ENCODE measurements around the gene RASA2. TPM values are rescaled to one million over a fixed set of nuclear protein-coding genes. Genes with fewer than 3 reads are reported as not detected.

RASA2 gene
- total RNA-seq, 4 donors from 2014 or later = 22.3 to 43.7 (median 33.6) TPM

DNA sequence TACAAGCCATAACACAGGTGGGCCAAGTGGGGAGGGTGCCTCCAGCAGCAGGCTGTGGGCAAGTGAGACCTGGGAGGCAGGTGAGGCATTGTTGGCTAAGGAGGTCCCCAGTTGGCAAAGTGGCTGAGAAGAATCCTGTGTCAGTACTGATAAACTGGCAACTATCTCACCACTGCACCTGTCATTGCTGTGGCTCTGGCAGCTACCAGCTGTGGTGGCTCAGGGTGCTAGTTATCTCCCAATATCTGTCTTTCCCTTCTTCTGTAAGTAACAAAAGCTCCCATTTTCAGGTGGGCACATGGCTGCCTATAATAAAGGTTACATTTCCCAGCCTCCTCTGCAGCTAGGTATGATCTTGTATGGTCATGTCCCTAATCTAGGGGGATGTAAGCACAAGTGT lies 170.7 kb downstream of the RASA2 start:
- TF ChIP-seq, protein P1, sequence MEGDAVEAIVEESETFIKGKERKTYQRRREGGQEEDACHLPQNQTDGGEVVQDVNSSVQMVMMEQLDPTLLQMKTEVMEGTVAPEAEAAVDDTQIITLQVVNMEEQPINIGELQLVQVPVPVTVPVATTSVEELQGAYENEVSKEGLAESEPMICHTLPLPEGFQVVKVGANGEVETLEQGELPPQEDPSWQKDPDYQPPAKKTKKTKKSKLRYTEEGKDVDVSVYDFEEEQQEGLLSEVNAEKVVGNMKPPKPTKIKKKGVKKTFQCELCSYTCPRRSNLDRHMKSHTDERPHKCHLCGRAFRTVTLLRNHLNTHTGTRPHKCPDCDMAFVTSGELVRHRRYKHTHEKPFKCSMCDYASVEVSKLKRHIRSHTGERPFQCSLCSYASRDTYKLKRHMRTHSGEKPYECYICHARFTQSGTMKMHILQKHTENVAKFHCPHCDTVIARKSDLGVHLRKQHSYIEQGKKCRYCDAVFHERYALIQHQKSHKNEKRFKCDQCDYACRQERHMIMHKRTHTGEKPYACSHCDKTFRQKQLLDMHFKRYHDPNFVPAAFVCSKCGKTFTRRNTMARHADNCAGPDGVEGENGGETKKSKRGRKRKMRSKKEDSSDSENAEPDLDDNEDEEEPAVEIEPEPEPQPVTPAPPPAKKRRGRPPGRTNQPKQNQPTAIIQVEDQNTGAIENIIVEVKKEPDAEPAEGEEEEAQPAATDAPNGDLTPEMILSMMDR (IDR thresholded peaks at IDR 0.05) = no peak
- no peak for TF ChIP-seq POLR2A (IDR thresholded peaks at IDR 0.05)
- Histone ChIP-seq H3K4me1 (peaks cover 0 to 13% (median 3%) of the 10 kb centered on the region in 4 donors), H3K27me3 (peaks cover 0 to 12% of the 10 kb centered on the region in 2 donors), H3K27ac (no peak overlapping the region), H3K4me3 (no peak overlapping the region), H3K9me3 (no peaks in the 10 kb centered on the region), H3K36me3 (no peaks in the 10 kb centered on the region)
- no peak for DNase-seq

DNA sequence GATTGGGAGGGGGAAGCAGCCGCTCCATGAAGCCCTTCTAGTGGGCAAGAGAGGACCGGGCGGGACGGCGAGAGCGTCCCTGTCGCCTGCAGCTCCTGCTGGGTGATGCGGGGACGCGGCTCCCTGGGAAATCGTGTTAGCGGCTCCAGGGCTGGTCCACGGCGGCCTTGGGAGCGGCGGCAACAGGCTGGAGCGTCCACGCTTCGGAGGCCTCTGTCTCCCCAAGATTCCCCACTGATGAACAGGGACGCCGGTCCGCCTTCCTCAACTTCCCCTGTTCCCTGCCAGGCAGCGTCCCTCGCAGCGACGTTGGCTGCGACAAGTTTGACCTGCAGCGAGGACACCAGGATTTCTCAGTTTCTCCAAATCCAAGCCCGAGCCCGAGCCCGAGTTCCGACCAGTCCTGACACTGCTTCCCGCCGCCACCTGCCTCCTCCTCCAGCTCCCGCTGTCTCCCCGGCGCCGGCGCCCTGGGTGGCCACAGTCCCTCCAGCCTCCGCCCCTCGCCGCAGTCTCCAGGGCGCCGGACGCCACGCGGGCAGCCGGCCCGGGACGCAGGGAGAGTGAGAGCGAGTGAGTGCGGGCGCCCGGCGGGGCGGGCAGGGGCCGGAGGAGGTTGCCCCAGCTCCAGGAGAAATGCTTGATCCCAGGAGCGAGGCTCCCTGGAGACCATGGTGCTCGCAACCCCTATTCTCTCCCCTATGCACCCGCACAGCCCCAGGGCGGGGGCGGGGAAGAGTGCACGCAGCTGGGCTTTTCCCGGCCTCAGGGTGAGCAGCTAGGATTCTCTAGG lies 173.2 kb downstream of the RASA2 start:
- peaks cover 0 to 12% of the 10 kb centered on the region in 2 donors for H3K27me3 ChIP-seq
- DNase-seq = peak in 2 of 3 donors; percentile 57 to 62
- H3K4me3 ChIP-seq = peak overlapping the region; percentile 12 to 58 (median 41)
- H3K27ac ChIP-seq = peak overlapping the region in 2 of 4 donors; percentile 5 to 22
- no peaks in the 10 kb centered on the region for H3K36me3 ChIP-seq
- TF ChIP-seq POLR2A (IDR thresholded peaks at IDR 0.05) = no peak
- TF ChIP-seq, protein P1 (IDR thresholded peaks at IDR 0.05) = no peak
- no peaks in the 10 kb centered on the region for H3K9me3 ChIP-seq
- H3K4me1 ChIP-seq = peaks cover 0 to 13% (median 3%) of the 10 kb centered on the region in 4 donors

DNA sequence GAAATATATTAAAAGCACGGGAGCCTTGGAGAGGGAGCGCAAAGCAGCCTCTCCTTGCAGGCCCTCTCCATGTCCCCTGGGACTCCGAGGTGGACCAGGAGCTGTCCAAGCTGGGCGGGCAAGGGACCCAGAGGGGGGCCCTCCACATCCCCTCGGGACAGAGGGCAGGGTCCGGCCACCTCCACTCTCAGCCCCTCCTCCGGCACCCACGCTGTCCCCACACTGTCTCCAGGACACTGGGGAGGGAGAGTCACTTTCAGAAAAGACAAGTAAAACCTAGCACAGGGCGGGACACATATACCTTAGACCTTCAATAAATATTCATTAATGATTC lies 173.8 kb downstream of the RASA2 start:
- H3K36me3 ChIP-seq = no peaks in the 10 kb centered on the region
- H3K27me3 ChIP-seq = peaks cover 0 to 12% of the 10 kb centered on the region in 2 donors
- DNase-seq = no peak
- TF ChIP-seq, protein P1 (IDR thresholded peaks at IDR 0.05) = no peak
- TF ChIP-seq POLR2A (IDR thresholded peaks at IDR 0.05) = no peak
- H3K9me3 ChIP-seq = no peaks in the 10 kb centered on the region
- H3K4me3 ChIP-seq = peak overlapping the region; percentile 12 to 58 (median 41)
- peak overlapping the region in 2 of 4 donors; percentile 5 to 22 for H3K27ac ChIP-seq
- peaks cover 0 to 13% (median 3%) of the 10 kb centered on the region in 4 donors for H3K4me1 ChIP-seq

DNA sequence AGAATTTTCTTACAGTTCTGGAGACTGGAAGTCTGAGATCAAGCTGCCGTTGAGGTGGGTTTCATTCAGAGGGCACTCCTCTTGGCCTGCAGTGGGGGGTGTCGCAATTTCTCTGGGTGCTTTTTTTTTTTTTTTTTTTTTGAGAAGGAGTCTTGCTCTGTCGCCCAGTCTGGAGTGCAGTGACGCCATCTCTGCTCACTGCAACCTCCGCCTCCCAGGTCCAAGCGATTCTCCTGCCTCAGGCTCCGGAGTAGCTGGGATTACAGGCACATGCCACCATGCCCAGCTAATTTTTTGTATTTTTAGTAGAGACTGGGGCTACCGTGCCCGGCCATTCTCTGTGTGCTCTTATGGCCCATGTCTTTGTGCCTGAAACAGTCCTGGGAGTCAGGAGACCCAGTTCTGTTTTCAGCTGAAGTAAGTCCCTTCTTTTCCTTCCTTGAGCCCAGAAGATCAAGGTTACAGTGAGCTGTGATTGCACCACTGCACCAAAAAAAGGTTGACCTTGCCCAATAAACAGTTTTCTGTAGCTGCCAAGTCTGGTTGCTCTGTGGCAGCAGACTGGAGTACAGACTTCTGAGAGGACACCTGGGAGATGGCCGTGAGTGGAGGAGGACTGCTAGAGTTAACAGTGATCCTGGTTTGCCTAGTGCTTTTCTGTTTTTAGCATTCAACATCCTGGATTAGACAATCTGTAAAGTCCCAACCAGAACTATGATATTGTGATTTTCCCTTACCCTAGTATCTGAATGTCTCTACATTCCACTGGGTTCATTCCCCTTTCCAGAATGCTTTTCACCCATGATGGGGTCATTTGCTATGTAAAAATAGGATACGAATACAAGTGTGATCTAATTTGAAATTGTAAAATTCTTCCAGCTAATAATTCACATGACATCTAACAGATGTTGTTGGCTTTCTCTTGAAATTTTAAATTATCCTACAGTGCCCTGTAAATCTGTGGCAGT lies 174.7 kb downstream of the RASA2 start:
- no peak for TF ChIP-seq POLR2A (IDR thresholded peaks at IDR 0.05)
- TF ChIP-seq, protein P1 (IDR thresholded peaks at IDR 0.05) = no peak
- Histone ChIP-seq H3K36me3 (no peaks in the 10 kb centered on the region), H3K4me1 (peaks cover 0 to 13% (median 3%) of the 10 kb centered on the region in 4 donors), H3K27ac (no peak overlapping the region), H3K27me3 (peaks cover 0 to 12% of the 10 kb centered on the region in 2 donors), H3K9me3 (no peaks in the 10 kb centered on the region), H3K4me3 (no peak overlapping the region)
- DNase-seq = no peak

DNA sequence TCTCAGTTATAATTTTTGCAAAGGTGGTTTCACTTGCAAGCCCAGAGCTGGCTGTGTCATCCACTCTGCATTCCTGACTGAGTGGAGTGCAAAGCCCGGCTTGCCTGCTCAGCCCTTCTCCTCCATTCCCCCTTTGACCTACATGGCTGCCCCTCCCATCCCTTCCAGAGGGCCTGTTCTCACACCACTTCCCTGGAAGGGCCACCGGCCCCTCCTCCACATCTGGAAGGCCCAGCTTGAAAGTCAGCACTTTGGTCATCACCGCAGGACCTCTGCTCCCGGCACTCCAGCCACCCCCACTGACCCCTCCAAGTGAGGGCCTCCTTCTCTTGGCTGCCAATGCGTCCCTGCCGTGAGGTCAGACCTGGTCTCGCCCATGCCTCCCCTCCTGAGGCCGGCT lies 177.2 kb downstream of the RASA2 start:
- peaks cover 0 to 12% of the 10 kb centered on the region in 2 donors for H3K27me3 ChIP-seq
- no peak overlapping the region for H3K4me3 ChIP-seq
- H3K27ac ChIP-seq = no peak overlapping the region
- DNase-seq = no peak
- H3K9me3 ChIP-seq = no peaks in the 10 kb centered on the region
- no peaks in the 10 kb centered on the region for H3K36me3 ChIP-seq
- peaks cover 0 to 13% (median 3%) of the 10 kb centered on the region in 4 donors for H3K4me1 ChIP-seq
- no peak for TF ChIP-seq POLR2A (IDR thresholded peaks at IDR 0.05)
- TF ChIP-seq, protein P1 (IDR thresholded peaks at IDR 0.05) = no peak

Other genes with a start within 250 kb of the RASA2 start
- gene ZBTB38, start 118.5 kb upstream of the RASA2 start, total RNA-seq = 100 to 1,000 TPM; 168 to 254 (median 184) TPM